T-helper 2 cell treated with Interferon-gamma antibody and Interleukin-4, amounts not matched to agents 100 ng/mL and 5 ng/mL, for 36 hours (primary cell): ENCODE measurements around the gene SVEP1. TPM values are rescaled to one million over a fixed set of nuclear protein-coding genes. Genes with fewer than 3 reads are reported as not detected.
"Not testable (repeated sequence)": the region's sequence is repeated elsewhere in the genome, so short reads cannot be mapped to it uniquely, and the experiment has no call there.

ENCODE experiments used
- intact Hi-C: fragments of 100-400 bp; cut with micrococcal nuclease; formaldehyde crosslinking; loops from one replicate; pipeline ENCODE4 v1.15.1; 2023
- total RNA-seq: library from RNA; stranded (reverse); gene quantifications from 2 replicates; pipeline ENCODE4 v1.2.3, GENCODE V29; 2022

Gene SVEP1
- total RNA-seq, result not detected in 2 replicates

DNA sequence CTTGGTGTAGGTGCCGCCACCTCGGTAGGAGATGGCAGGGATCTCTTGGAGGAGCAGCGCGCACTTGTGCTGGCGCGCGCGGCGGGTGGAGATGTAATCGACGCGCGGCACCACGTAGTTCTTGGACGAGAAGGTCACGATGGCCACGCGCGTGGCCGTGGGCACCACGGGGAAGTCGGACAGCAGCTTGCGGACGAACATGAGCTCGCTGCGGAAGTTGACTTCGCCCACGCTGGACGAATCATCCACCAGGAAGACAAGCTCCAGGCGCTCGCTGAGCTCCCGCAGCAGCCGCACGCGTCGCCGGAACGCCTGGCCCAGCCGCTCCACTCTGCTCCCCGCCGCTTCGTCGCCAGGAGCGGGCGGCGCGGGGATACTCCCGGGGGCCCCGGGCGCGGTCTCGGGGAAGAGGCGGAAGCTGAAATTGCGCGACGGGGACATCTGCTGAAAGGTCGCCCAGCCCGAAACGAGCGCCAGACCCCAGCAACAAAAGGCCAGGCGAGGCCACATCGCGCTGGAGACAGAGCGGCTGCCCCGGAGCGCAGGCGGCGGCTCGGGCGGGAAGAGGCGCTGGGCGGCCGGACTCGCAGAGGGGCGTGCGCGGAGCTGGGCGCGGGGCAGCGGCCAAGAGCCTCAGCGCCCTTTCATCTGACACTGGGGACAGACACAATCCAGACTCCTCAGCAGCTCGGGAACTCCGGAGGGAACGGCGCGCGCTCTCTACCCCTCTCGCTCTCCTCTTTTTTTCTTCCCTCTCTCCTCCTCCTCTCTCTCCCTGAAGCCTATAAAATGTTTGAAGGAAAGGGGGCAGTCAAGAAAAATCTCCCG is at the start of gene SVEP1:
SVEP1 (minus strand) TSS at position 708 of the 828 bp plus-strand sequence; CDS start at position 510, 198 bp downstream.
- intact Hi-C loops, result no loop called here

DNA sequence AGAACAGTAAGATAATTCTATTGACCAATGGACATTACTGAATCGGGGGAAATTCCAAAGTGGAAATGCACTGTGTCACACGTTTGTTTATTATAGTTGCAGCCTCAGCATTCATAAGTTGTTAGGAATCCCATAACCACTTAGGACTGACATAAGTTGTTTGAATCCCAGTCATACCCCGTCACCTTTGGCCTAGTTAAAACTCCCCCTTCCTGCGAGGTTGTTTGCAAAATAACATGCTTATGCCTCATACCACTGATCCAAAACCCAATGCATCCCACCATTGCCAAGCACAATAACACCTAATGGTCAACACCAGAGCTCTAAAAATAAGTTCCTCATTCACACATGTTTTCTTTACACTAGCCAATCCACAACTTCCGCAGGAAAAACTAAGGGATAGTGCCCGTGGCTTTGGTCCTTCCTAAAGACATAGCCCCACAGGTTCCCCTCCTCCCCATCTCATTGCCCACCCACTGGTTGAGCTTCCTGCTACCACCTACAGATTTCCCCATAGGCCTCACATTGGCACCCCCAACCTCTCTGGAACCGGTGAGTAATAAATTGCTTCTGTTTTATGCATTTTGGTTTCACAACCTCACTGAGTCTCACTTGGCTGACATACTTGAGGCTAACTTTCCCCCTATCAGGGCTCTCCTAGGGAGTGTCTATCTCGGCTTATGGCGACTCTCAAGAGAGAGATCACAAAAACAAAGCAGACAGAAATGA is 46.7 kb upstream of the SVEP1 start:
- intact Hi-C loops, result no loop called here

DNA sequence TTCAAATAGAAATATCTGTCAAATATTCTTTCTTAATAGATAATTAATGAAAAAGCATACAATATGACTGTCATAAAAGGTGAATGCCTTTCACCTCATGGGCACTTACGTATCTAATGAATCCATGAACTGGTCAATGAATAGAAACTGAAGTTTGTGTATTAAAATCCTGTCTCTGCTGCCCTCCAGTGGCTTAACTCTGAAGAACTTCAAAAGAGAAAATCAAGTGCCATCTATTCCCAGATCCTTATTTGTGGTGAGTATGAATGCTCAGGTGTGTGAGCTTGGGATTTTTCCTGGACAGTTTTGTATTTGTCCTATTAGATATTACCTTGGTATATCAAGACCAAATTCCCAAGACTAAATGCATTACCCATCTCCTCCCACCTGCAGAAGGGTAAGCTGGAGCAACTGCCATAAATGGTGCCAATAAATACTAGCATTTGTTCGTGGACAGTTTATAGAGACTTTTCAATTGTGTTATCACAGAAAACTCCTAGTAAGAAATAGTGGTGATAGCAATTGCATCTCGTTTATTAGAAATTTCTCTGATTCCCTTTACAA is 44.0 kb upstream of the SVEP1 start:
- intact Hi-C loops, result loop anchor here (1.0 to 2.0 kb wide), 3 partner anchors 171 to 440 kb away; no protein-coding TSS in a partner anchor

DNA sequence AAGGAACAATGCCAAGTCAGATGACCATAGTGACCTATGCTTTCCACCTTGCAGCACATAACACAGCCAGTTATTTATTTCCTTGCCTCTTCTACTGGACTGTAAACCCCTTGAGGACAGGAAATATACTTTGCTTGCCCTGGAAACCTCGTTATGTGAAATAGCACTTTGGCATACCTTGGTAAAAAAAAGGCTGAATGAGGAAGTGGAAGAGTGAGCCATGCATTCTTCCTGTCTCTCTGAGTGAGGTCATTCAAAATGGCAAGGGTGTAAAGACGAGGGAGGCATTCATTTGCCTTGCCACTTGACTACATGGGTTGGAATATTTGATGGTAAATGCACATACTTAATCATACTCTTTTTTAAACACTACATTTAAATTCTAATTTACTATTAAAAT is 42.8 kb upstream of the SVEP1 start:
- intact Hi-C loops, result loop anchor here (2.0 kb wide), 1 partner anchor 196 kb away; no protein-coding TSS in a partner anchor

DNA sequence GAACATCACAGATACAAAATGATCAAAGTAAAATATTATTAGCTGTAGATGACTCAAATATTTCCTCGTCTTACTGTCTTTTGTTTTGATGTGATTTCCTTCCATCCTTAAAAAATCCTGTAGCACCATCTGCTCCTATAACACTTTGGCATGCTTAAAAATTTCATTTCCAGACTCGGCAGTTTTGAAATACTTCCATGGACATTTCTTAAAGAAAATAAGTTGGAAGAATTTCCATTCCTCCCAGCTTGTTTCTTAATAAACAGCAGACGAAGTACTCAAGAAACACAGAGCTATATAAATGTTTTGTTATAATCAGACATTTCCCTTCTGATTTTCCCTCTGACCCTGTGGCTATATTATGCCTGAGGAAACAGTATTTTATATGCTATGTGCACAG is 41.2 kb upstream of the SVEP1 start:
- intact Hi-C loops, result no loop called here

DNA sequence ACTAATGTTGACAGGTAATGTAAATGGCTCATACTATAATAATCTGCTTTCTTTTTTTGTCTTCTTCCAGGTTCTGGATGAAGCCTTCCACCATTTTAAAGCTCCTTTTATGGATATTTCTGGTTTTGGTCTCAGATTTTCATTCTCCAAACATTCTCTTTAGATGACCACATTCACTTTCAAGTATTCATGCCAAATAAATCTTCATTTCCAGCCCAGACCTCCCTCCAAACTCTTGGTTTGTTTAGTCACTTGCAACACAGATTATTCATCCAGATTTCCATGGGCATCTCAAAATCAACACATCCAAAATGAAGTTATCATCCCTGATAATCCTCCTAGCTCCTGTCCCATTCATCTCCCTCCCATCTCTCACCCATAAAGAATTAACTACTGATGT is 40.3 kb upstream of the SVEP1 start:
- intact Hi-C loops, result no loop called here

DNA sequence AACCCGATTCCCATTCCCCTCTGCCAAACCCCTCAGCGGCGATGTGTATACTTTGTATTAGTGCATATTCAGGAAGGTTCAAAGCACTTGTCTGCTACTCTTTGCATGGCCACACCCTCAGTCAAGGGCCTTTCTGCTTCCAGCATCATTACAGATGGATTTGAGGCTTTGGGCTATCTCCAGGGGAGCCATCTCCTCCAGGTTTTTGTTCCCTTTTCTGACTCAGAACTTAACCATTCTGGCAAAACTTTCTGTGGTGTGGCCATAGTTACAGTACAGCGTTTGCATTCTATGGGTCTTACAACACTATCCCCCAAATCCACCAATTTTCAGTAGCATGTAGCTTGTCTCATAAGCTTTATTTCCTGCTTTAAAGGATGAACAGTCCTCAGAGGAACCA is 36.0 kb upstream of the SVEP1 start:
- intact Hi-C loops, result no loop called here

DNA sequence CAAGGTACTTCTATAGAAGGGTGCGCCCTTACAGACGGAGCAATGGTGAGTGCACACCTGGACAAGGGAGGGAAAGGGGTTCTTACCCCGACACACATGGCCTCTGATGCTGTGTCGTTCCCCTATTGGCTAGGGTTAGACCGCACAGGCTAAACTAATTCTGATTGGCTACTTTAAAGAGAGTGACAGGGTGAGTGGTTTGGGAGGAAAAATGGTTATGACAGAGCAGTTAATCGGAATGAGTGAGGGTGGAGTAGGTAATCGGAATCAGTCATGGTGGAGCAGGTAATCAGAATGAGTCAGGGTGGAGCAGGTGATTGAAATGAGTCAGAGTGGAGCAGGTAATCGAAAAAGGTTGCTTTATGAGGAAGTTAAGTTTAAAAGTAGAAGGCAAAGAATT is 35.0 kb upstream of the SVEP1 start:
- intact Hi-C loops, result not testable (repeated sequence)

DNA sequence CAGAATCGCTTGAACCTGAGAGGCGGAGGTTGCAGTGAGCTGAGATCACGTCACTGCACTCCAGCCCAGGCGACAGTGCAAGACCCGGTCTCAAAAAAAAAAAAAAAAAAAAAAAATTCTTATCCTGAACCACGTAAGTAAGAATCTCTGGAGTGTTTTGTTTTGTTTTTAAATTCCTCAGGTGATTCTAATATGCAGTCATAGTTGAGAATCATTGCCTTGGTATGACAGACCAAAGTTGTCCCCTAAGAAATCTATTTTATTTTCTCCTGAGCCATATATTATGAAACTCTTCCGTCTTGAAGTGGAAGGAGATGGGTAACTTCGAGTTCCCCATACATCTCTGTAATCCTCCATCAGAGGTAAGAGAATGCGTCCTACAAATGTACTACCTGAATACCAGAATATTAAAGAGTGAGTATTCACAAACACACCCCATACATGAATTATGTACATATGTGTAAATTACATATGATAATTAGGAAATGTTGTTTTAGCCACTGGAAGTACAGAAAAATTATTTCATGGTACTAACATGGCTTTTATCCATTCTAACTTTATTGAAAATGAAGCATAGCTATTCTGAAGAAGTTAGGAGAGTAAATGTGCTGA is 26.7 kb upstream of the SVEP1 start:
- intact Hi-C loops, result no loop called here

DNA sequence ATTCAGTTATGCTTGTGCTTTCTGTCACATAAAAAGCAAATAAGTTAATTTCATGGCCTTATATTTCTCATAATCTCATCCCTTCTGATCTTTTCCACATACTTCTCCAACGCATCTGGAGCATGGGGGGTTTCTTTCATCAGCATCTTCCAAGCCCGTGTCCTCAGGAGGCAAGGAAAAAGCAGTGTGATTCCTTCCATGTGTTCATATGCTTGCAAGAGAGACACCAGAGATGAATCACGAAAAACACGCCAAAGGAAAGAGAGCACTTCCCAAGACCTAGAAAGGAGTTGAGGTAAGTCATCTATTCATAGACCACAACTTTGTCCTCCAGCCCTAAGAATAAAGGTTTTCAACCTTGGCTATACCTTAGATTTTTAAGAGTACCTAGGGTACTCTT is 26.0 kb upstream of the SVEP1 start:
- intact Hi-C loops, result no loop called here

DNA sequence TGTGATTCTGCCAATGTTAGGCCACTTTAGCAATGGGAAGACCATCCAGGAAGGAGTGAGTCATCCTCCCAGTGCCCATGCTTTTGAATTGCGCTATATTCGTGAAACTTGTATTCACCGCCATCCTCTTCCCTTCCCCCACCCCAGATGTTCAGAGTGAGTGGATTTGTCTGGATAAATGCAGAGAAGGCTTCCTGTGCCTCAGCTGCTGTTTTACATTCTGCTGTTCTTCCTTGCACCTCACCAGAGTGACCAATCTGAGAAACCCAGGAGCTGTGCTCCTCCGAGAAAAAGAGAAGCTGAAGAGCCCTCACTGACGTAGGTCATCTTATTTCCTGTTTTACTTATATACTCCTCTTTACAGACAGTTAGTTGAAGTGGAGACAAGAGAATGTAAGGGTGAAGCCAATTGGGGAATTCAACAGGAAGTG is 24.6 kb upstream of the SVEP1 start:
- intact Hi-C loops, result no loop called here

DNA sequence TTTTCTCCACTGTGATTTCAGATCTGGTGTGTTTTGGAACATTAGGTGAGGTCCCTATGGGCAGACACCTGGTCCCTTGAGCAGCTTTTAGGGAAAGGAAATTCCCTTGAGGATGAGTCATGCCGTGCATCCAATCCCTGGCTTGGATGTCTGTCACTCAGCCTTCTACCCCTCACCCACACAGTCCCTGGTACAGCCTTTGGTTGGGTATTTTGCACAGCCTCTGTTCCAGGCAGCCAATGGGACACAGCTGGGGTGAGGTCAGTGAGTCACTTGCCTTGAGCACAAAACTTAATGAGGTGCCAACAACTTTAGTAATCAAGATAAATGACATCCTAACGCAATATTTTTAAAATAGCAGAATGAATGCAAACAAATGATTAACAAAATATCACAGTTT is 22.7 kb upstream of the SVEP1 start:
- intact Hi-C loops, result no loop called here

DNA sequence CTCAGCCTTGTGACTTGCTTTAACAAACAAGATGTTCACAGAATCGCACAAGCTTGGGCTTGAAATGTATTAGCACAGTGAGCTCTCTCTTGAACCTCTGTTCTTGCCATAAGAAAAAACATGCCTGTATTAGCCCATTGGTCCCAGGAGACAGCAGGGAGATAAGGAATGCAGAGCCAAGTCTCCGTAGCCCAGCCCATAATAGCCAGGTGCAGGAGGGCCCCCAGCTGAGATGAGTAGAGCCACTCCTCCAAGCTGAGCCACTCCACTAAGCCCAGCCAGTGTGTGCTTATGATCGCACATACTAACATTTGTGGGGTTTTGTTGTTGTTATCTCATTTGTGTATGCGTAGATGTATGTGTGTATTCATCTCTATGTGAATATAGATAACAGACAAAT is 21.6 kb upstream of the SVEP1 start:
- intact Hi-C loops, result no loop called here

DNA sequence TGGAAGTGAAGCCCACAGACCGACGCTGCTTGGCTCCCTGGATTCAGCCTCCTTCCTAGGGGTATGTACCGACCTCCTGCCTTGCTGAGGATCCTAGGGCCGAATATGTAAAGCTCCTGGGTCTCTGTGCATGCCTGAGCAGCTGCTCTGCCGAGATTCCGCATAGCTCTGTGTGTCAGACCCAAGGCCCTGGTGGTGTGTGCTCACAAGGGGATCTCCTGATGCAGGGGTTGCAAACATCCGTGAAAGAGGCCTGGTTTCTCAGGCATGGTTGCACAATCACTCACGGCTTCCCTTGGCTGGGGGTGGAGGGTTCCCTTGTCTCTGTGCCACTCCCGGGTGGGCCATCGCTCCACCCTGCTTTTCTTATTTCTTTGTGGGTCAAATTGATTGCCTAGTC is 19.9 kb upstream of the SVEP1 start:
- intact Hi-C loops, result no loop called here

DNA sequence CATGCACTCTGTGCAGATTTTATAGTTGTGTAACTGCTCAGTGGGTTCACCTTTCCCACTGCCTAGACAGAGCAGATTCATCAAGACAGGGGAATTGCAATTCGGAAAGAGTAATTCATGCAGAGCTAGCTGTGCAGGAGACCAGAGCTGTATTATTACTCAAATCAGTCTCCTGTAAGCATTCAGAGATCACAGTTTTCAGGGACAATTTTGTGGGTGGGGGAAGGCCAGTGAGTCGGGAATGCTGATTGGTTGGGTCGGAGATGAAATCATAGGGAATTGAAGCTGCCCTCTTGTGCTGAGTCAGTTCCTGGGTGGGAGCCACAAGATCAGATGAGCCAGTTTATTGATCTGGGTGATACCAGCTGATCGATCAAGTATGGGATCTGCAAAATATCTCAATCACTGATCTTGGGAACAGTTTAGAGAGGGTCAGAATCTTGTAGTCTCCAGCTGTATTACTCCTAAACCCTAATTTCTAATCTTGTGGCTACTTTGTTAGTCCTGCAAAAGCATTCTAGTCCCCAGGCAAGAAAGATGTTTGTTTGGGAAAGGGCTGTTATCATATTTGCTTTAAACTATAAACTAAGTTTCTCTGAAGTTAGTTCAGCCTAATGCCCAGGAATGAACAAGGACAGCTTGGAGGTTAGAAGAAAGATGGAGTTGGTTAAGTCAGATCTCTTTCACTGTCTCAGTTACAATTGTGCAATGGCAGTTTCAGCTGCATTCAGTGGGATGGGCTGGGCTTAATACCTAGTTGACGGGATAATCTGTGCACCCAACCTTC is 12.7 kb upstream of the SVEP1 start:
- intact Hi-C loops, result no loop called here

DNA sequence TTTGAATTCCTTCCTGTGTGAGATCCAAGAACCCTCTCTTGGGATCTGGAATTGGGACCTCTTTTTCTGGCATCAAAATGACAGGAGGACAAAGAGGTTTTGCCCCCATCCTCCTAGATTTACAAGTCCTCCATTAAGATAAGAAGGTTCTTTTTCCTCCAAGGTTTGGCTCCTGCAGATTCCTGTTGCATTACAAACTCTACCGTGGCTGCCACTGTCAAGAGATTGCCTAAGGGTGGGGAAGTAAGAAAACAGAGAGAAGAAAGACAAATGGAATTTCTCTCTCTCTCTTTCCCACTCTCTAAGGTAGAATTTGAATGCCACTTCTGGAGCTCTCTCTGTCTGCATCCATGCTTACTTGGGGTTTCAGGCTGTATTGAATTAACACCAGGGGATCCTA is 12.0 kb upstream of the SVEP1 start:
- intact Hi-C loops, result no loop called here

DNA sequence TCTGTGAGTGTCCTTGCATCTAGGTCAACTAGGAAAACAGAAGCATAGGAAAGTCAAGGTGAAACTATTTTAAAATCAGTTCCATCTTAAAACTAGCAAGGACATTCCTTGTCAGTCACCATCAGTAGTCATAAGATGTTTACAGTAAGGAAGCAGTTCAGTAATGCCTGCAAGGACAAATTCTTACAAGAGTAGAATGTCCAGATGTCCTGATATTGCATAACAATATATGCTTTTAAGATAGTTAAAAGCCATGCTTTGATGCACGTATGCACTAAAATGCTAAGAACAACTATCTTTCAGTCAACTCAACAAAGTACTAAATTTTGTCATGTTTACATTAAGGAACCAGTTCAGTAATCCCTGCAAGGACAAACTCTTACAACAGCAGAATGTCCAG is 11.3 kb upstream of the SVEP1 start:
- intact Hi-C loops, result no loop called here

DNA sequence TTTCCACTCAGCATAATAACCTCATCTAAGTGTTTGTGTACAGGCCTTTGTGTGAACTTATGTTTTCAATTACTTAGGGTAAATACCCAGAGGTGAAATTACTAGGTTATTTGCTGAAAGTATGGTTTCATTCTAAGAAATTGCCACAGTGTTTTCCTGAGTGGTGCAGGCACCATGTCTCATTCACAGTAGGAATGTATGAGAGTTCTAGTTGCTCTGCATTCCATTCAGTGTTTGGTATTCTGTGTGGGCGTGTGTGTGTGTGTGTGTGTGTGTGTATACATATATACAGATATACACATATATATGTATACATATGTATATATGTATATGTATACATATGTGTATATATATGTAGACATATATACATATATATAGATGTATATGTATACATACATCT is 8.8 kb upstream of the SVEP1 start:
- intact Hi-C loops, result no loop called here

DNA sequence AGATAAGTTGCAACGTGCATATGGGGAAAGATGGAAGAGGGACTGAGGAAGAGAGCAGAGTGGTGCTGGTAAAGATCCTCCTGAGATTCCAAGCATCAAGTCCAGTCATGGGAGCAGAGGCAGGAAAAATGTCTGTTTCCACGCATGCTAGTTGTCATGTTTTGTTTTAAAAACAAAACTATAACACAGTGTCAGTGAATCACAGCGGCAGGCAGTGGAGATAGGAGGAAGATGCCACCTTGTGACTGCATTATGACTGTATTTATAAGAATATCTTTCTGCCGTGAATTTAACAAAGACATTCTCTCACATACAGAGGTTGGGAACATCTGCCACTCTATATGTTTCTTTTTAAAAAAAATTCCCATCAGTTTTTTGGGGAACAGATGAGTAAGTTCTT is 3.7 kb upstream of the SVEP1 start:
- intact Hi-C loops, result no loop called here

DNA sequence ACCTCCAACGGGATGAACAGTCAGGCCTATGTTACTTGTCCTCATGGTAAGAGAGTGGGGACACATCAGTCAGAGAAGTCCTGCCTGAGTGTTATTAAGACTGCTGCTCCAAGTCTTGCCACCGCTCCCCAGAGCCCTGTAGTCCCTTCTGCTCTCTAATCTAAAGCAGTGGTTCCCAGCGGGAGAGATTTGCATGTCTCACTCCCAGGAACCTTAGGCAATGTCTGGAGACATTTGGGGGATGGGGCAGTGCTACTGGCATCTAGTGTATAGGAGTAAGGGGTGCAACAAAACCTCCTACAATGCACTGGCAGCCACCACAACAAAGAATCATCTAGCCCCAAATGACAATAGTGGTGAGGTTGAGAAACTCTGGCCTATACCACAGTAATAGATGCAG is 2.6 kb upstream of the SVEP1 start:
- intact Hi-C loops, result no loop called here

DNA sequence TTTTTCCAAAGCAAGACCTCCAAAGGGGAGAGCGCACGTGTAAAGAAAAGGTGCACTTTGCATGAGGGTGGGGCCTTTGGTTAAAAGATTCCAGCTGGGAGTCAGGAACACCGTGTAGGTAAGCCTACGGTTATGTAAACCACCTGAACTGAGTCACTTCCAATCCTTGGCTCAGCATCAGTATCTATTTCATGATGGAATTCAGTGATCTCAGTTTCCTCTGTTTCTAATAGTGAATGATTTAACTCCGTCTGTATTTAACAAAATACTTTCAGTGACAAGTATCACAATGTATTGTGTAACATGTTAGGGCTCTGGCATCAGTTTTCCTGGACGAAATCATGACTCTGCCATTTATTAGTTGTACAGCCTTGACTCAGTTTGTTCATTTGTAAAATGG is 1.3 kb upstream of the SVEP1 start:
- intact Hi-C loops, result no loop called here
